Kidney (tissue), 14 donors: ENCODE data around the gene SDSL. TPM values are rescaled to one million over a fixed set of nuclear protein-coding genes. Genes with fewer than 3 reads are reported as not detected.

ENCODE experiments used
- DNase-seq, 5 donors: peaks; one replicate each; pipeline ENCODE4 v3.0.0-alpha.2; 2013 to 2020
- FAIRE-seq: peaks from 2 replicates; lab custom pipeline; 2012; peaks lifted over from hg19 to GRCh38; lab: Jason Lieb, UNC
- H3K27ac ChIP-seq, 2 donors: one replicate each; pipeline ENCODE4 v1.7.0; 2013; ENCODE audit warnings: low read depth in 2 of 2, low read length in 2 of 2, inconsistent platforms in 1 of 2
- H3K27me3 ChIP-seq: one replicate; pipeline ENCODE4 v1.7.1; 2013; ENCODE audit warnings: low read length, inconsistent platforms; ENCODE audit not compliant: control insufficient read depth, insufficient read depth
- H3K36me3 ChIP-seq, 3 donors: one replicate each; pipeline versions ENCODE4 v1.7.0 to v1.7.1; 2013; ENCODE audit warnings: low read length in 3 of 3, control low read depth in 1 of 3, inconsistent platforms in 1 of 3; ENCODE audit not compliant: insufficient read depth in 3 of 3, control insufficient read depth in 2 of 3
- H3K4me1 ChIP-seq, 3 donors: one replicate each; pipeline versions ENCODE4 v1.7.0 to v1.7.1; 2013; ENCODE audit warnings: low read length in 3 of 3, inconsistent platforms in 1 of 3, low read depth in 1 of 3; ENCODE audit not compliant: control insufficient read depth in 2 of 3, insufficient read depth in 2 of 3
- H3K4me3 ChIP-seq, 3 donors: one replicate each; pipeline versions ENCODE4 v1.7.0 to v1.8.1; 2013; ENCODE audit warnings: low read length in 3 of 3, control low read depth in 1 of 3, inconsistent platforms in 1 of 3
- H3K9ac ChIP-seq, 3 donors: one replicate each; pipeline versions ENCODE4 v1.7.0 to v1.7.1; 2013; ENCODE audit warnings: low read length in 3 of 3, control low read depth in 1 of 3, inconsistent platforms in 1 of 3
- H3K9me3 ChIP-seq, 3 donors: one replicate each; pipeline versions ENCODE4 v1.7.0 to v1.7.1; 2013; ENCODE audit warnings: low read length in 3 of 3, control low read depth in 1 of 3, inconsistent platforms in 1 of 3; ENCODE audit not compliant: control insufficient read depth in 2 of 3, insufficient read depth in 1 of 3
- intact Hi-C: fragments of 100-400 bp; cut with DNase I; formaldehyde crosslinking; loops from one replicate; pipeline ENCODE4 v1.11.1; 2022
- polyA plus RNA-seq: library from polyadenylated mRNA; stranded (reverse); fragments of 350-450 nt; fragmentation: Illumina TruSeq; extraction: RNeasy Lipid Tissue Mini Kit (QIAGEN cat#74804); gene quantifications from one replicate; pipeline ENCODE4 v1.2.3, GENCODE V29; 2014; ENCODE audit warnings: low read depth, low replicate concordance; ENCODE audit not compliant: insufficient read depth
- total RNA-seq: library from RNA; stranded (reverse); fragmentation: NEBNext Ultra II Directional; extraction: Animal tissue kit (Norgen Biotek cat#: 25700); gene quantifications from one replicate; pipeline ENCODE4 v1.2.1, GENCODE V29; 2021
- TF ChIP-seq, protein P1 (sequence below): IDR thresholded peaks from 3 replicates; pipeline ENCODE4 v1.5.1; 2012; ENCODE audit warnings: mild to moderate bottlenecking, moderate library complexity, borderline replicate concordance; ENCODE audit not compliant: insufficient read depth; ENCODE audit errors: extremely low read depth
- donor health status: control.
- donor health status: control.
- donor health status: control.
- donor health status: control.
- donor health status: control.
- donor health status: DM: yes; HTN: yes; CAD: no.
- donor health status: Normal renal cell carcinoma (clear cell type).

The SDSL gene
- total and polyA plus RNA-seq, 2 donors from 2014 or later, result 22.8 to 116 TPM

- Histone ChIP-seq H3K9ac (no peak overlapping the region), H3K4me1 (no peaks in the 10 kb centered on the region), H3K9me3 (no peaks in the 10 kb centered on the region), H3K27me3 (peaks cover 33% of the 10 kb centered on the region), H3K4me3 (no peak overlapping the region), H3K36me3 (no peaks in the 10 kb centered on the region), H3K27ac (no peak overlapping the region)
- TF ChIP-seq, protein P1, sequence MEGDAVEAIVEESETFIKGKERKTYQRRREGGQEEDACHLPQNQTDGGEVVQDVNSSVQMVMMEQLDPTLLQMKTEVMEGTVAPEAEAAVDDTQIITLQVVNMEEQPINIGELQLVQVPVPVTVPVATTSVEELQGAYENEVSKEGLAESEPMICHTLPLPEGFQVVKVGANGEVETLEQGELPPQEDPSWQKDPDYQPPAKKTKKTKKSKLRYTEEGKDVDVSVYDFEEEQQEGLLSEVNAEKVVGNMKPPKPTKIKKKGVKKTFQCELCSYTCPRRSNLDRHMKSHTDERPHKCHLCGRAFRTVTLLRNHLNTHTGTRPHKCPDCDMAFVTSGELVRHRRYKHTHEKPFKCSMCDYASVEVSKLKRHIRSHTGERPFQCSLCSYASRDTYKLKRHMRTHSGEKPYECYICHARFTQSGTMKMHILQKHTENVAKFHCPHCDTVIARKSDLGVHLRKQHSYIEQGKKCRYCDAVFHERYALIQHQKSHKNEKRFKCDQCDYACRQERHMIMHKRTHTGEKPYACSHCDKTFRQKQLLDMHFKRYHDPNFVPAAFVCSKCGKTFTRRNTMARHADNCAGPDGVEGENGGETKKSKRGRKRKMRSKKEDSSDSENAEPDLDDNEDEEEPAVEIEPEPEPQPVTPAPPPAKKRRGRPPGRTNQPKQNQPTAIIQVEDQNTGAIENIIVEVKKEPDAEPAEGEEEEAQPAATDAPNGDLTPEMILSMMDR, result no peak
- FAIRE-seq, result no peak
- DNase-seq, result no peak
- intact Hi-C loops, result no loop called here
Observed at GRCh38 chr12:113482334-113482733, 60.2 kb downstream of the SDSL start.

GRCh38 chr12:113485330-113485729 is 63.1 kb downstream of the SDSL start:
- DNase-seq, result no peak
- Histone ChIP-seq H3K27ac (no peak overlapping the region), H3K27me3 (peaks cover 11% of the 10 kb centered on the region), H3K36me3 (no peaks in the 10 kb centered on the region), H3K4me1 (no peaks in the 10 kb centered on the region), H3K9me3 (no peaks in the 10 kb centered on the region), H3K9ac (no peak overlapping the region), H3K4me3 (no peak overlapping the region)
- TF ChIP-seq, protein P1, result no peak
- FAIRE-seq, result no peak
- intact Hi-C loops, result no loop called here

GRCh38 chr12:113486722-113487121 is 64.5 kb downstream of the SDSL start:
- no peak for DNase-seq
- Histone ChIP-seq H3K27me3 (peaks cover 3% of the 10 kb centered on the region), H3K36me3 (no peaks in the 10 kb centered on the region), H3K9me3 (no peaks in the 10 kb centered on the region), H3K9ac (no peak overlapping the region), H3K27ac (no peak overlapping the region), H3K4me3 (no peak overlapping the region), H3K4me1 (no peaks in the 10 kb centered on the region)
- intact Hi-C loops, result no loop called here
- no peak for FAIRE-seq
- TF ChIP-seq, protein P1, result no peak

Other genes starting within 250 kb of the SDSL start
- gene DDX54, start 236.9 kb upstream of the SDSL start, total RNA-seq, result 62.0 TPM
- gene DDX54, start 236.9 kb upstream of the SDSL start, polyA plus RNA-seq, result 55.4 TPM
- gene RITA1, start 236.7 kb upstream of the SDSL start, total RNA-seq, result 14.6 TPM
- gene RITA1, start 236.7 kb upstream of the SDSL start, polyA plus RNA-seq, result 31.6 TPM
- gene TPCN1, start 200.9 kb upstream of the SDSL start, total RNA-seq, result 93.3 TPM
- gene TPCN1, start 200.9 kb upstream of the SDSL start, polyA plus RNA-seq, result 38.4 TPM
- gene SLC8B1, start 87.3 kb upstream of the SDSL start, total RNA-seq, result 61.5 TPM
- gene SLC8B1, start 87.3 kb upstream of the SDSL start, polyA plus RNA-seq, result 18.6 TPM
- 37.9 TPM for gene PLBD2, start 63.8 kb upstream of the SDSL start, total RNA-seq
- gene PLBD2, start 63.8 kb upstream of the SDSL start, polyA plus RNA-seq, result 12.1 TPM
- 1.0 TPM for gene SDS, start 18.5 kb upstream of the SDSL start, total RNA-seq
- gene SDS, start 18.5 kb upstream of the SDSL start, polyA plus RNA-seq, result not detected
- not detected for gene LHX5, start 49.5 kb downstream of the SDSL start, total RNA-seq
- not detected for gene LHX5, start 49.5 kb downstream of the SDSL start, polyA plus RNA-seq